GM12878 (cell line): ENCODE measurements around the gene TMEM256. TPM values are rescaled to one million over a fixed set of nuclear protein-coding genes. Genes with fewer than 3 reads are reported as not detected.

Experiments used
- ATAC-seq: fragments of 200-7000 bp; cut with Tn5 transposase; 3 replicates; pipeline ENCODE4 v1.9.1; 2020; ENCODE audit warnings: mild to moderate bottlenecking, moderate library complexity
- BruUV-seq: library from RNA; stranded (reverse); fragments of 400-500 nt; replicated peaks from 2 replicates; lab custom pipeline; 2021; lab: Mats Ljungman, UMichigan
- CTCF ChIA-PET: fragments of 300-600 bp; sonication (Branson Sonifier 250); formaldehyde crosslinking; extraction: SDS; loops from one replicate; lab custom pipeline; 2021; ENCODE audit warnings: inconsistent platforms; lab: Yijun Ruan, JAX
- POLR2A ChIA-PET: fragments of 350-600 bp; formaldehyde crosslinking; extraction: SDS; loops from one replicate; lab custom pipeline; 2021; ENCODE audit warnings: inconsistent platforms; lab: Charles Lee
- RAD21 ChIA-PET: fragments of 300-600 bp; sonication (Branson Sonifier 250); formaldehyde crosslinking; loops from one replicate; lab custom pipeline; 2023; ENCODE audit warnings: antibody characterized with exemption; ENCODE audit not compliant: unreplicated experiment; lab: Charles Lee
- SMC1A ChIA-PET: fragments of 300-600 bp; sonication (Branson Sonifier 250); formaldehyde crosslinking; loops from one replicate; lab custom pipeline; 2023; ENCODE audit not compliant: unreplicated experiment, uncharacterized antibody; lab: Charles Lee
- DNase-seq: peaks from one replicate; pipeline ENCODE4 v3.0.0-alpha.2; 2011; ENCODE audit warnings: low read depth, low spot score
- FAIRE-seq: peaks from 3 replicates; lab custom pipeline; 2011; peaks lifted over from hg19 to GRCh38; lab: Jason Lieb, UNC
- H2AFZ ChIP-seq: 2 replicates; pipeline ENCODE4 v1.6.0; 2011; ENCODE audit warnings: low read depth, low read length, control low read depth; ENCODE audit not compliant: control insufficient read depth
- H3K27ac ChIP-seq: 2 replicates; pipeline ENCODE4 v1.5.1; 2011; ENCODE audit warnings: control low read depth; ENCODE audit not compliant: control insufficient read depth, insufficient read depth
- H3K27me3 ChIP-seq, 2 experiments: replicated peaks in 1 of 2; 2 replicates each; pipeline versions ENCODE4 v1.6.0 to v1.6.1; 2011; ENCODE audit warnings: low read length in 1 of 2; ENCODE audit not compliant: control insufficient read depth in 2 of 2, insufficient read depth in 2 of 2
- H3K36me3 ChIP-seq, 2 experiments: 2 replicates each; pipeline ENCODE4 v1.5.1; 2011; ENCODE audit warnings: low read length in 1 of 2; ENCODE audit not compliant: control insufficient read depth in 2 of 2, insufficient read depth in 2 of 2
- H3K4me1 ChIP-seq: 2 replicates; pipeline ENCODE4 v1.6.1; 2011; ENCODE audit warnings: mild to moderate bottlenecking, low read length, moderate library complexity, mixed read lengths; ENCODE audit not compliant: control insufficient read depth, insufficient read depth
- H3K4me2 ChIP-seq: 2 replicates; pipeline ENCODE4 v1.6.0; 2011; ENCODE audit warnings: control low read depth; ENCODE audit not compliant: control insufficient read depth, insufficient read depth
- H3K4me3 ChIP-seq: fragments of 200-600 bp; sonication (generic); 2 replicates; pipeline ENCODE4 v1.5.1; 2016
- H3K79me2 ChIP-seq: 2 replicates; pipeline ENCODE4 v1.6.0; 2011; ENCODE audit warnings: low read length; ENCODE audit not compliant: control insufficient read depth, insufficient read depth
- H3K9ac ChIP-seq: 2 replicates; pipeline ENCODE4 v1.8.0; 2011; ENCODE audit warnings: low read length, control low read depth, mixed read lengths; ENCODE audit not compliant: control insufficient read depth, insufficient read depth
- H3K9me3 ChIP-seq: replicated peaks from 3 replicates; pipeline ENCODE4 v1.5.1; 2011; ENCODE audit warnings: mild to moderate bottlenecking, low read length; ENCODE audit not compliant: control insufficient read depth, insufficient read depth
- H4K20me1 ChIP-seq: 2 replicates; pipeline ENCODE4 v1.6.0; 2011; ENCODE audit not compliant: control insufficient read depth, insufficient read depth
- BRCA1 ChIP-seq: IDR thresholded peaks from 2 replicates; pipeline ENCODE4 v1.6.1; 2011; ENCODE audit warnings: low read depth, low read length, improper control_type of control experiment
- CHD2 ChIP-seq: IDR thresholded peaks from 2 replicates; pipeline ENCODE4 v1.6.1; 2011; ENCODE audit warnings: low read depth, low read length, improper control_type of control experiment, borderline replicate concordance
- GATAD2B ChIP-seq: fragments of 450-650 bp; conservative IDR thresholded peaks from 2 replicates; pipeline ENCODE4 v1.6.1; 2017; ENCODE audit warnings: low read depth, mild to moderate bottlenecking, moderate library complexity
- LARP7 ChIP-seq: fragments of 450-650 bp; IDR thresholded peaks from 2 replicates; pipeline ENCODE4 v1.6.1; 2017; ENCODE audit warnings: mild to moderate bottlenecking
- MAX ChIP-seq: IDR thresholded peaks from 2 replicates; pipeline ENCODE4 v1.6.1; 2012; ENCODE audit warnings: low read depth, low read length, improper control_type of control experiment
- MTA3 ChIP-seq: IDR thresholded peaks from 2 replicates; pipeline ENCODE4 v1.6.1; 2012; ENCODE audit warnings: low read length, inconsistent platforms, borderline replicate concordance
- NKRF ChIP-seq: fragments of 450-650 bp; conservative IDR thresholded peaks from 2 replicates; pipeline ENCODE4 v1.6.1; 2017; ENCODE audit warnings: mild to moderate bottlenecking, moderate library complexity
- POLR2AphosphoS2 ChIP-seq: IDR thresholded peaks from 2 replicates; pipeline ENCODE4 v1.6.1; 2011; ENCODE audit warnings: low read depth, mild to moderate bottlenecking, low read length, improper control_type of control experiment, moderate library complexity
- SKIL ChIP-seq: fragments of 450-650 bp; IDR thresholded peaks from 2 replicates; pipeline ENCODE4 v1.6.1; 2017; ENCODE audit warnings: mild to moderate bottlenecking, low read depth, inconsistent platforms; ENCODE audit not compliant: poor library complexity, severe bottlenecking
- WGBS: methylation state at CpG from one replicate; pipeline ENCODE4 v1.1.6; 2016; ENCODE audit warnings: low lambda C conversion rate; ENCODE audit not compliant: insufficient replicate concordance, insufficient coverage; ENCODE audit errors: missing lambda C conversion rate; 5-methylcytosine and 5-hydroxymethylcytosine counted together
- in situ Hi-C: fragments of 300-500 bp; cut with MboI; formaldehyde crosslinking; loops from 9 replicates; pipeline ENCODE4 v1.14.3; 2018; ENCODE audit warnings: mixed read lengths
- intact Hi-C: fragments of 100-400 bp; cut with micrococcal nuclease; formaldehyde crosslinking; loops from one replicate; pipeline ENCODE4 v1.14.2; 2022; ENCODE audit not compliant: unreplicated experiment
- polyA plus RNA-seq, 11 experiments: library from polyadenylated mRNA; depleted of rRNA in 4 of 11; unstranded in 6 of 11; stranded (reverse) in 5 of 11; fragments of >200 nt; fragmentation: Nextera tagmentation in 4 of 11; fragmentation: Illumina TruSeq in 1 of 11; extraction: Ambion mirVana in 4 of 11; extraction: Trizol in 1 of 11; gene quantifications; 1 replicate in 1 of 11; 2 replicates in 10 of 11; pipeline versions ENCODE4 v1.2.1 to v1.2.3, GENCODE V29; 2011 to 2016; ENCODE audit warnings: inconsistent platforms in 2 of 11, missing spikeins in 2 of 11, low read depth in 1 of 11
- total RNA-seq, 4 experiments: library from RNA; depleted of rRNA in 3 of 4; stranded (reverse); fragments of >200 nt in 3 of 4; fragmentation: Illumina TruSeq in 1 of 4; extraction: Trizol in 1 of 4; gene quantifications; 2 replicates each; pipeline versions ENCODE4 v1.2.1 to v1.2.3, GENCODE V29; 2013 to 2021
- TF ChIP-seq, protein P1 (sequence below): fragments of 150-350 bp; IDR thresholded peaks from 2 replicates; pipeline ENCODE4 v1.6.1; 2014; ENCODE audit warnings: mild to moderate bottlenecking, low read depth, low read length
- TF ChIP-seq, protein P2 (sequence below): IDR thresholded peaks from 2 replicates; pipeline ENCODE4 v1.6.1; 2011; ENCODE audit warnings: borderline replicate concordance, low read depth, mild to moderate bottlenecking, moderate library complexity, low read length; ENCODE audit not compliant: insufficient read depth, poor library complexity, severe bottlenecking

The TMEM256 gene
- total and polyA plus RNA-seq, 10 of the 15 experiments (the other 5 are each of a cell fraction or from before 2014, with no cell fraction given), result 57.3 to 342 (median 95.7) TPM

DNA sequence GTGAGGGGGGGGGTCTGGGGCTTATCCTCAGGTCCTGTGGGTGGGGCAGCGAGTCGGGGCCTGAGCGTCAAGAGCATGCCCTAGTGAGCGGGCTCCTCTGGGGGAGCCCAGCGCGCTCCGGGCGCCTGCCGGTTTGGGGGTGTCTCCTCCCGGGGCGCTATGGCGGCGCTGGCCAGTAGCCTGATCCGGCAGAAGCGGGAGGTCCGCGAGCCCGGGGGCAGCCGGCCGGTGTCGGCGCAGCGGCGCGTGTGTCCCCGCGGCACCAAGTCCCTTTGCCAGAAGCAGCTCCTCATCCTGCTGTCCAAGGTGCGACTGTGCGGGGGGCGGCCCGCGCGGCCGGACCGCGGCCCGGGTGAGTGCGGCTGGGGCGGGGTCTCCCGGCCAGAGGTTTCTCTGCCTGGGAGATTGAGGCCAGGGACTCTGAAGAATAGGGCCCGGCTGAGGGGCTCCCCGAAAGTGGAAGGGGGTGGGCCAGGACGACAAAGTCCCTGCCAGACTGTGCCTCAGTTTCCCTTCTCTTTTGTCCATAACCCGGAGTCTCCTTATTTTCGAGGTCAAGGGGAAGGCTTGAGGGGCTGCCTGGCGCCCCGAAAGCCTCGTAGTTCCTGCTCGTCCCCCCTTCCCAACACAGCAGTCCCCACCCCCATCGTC, 35.7 kb upstream of the TMEM256 start, which contains the start of gene FGF11:
FGF11 (plus strand) TSS at position 51 of the 651 bp plus-strand sequence; CDS start at position 160, 109 bp downstream.
- ChIA-PET SMC1A (interaction anchor here (0.9 to 1.2 kb wide), 4 partner anchors 13 to 119 kb away, joined by 3 to 5 read pairs (median 3); partner anchors contain the start of gene TNFSF13), RAD21 (interaction anchor here (0.7 to 2.5 kb wide), 8 partner anchors 15 to 121 kb away, joined by 3 to 12 read pairs (median 4); partner anchors contain the start of genes POLR2A, SENP3 and TMEM95), CTCF (interaction anchor here (0.7 to 2.8 kb wide), 5 partner anchors 37 to 248 kb away, joined by 3 to 16 read pairs (median 3); partner anchors contain the start of genes SENP3 and TP53), POLR2A (interaction anchor here (0.5 to 8.2 kb wide), 10 partner anchors 9 to 757 kb away, joined by 3 to 63 read pairs (median 6); partner anchors contain the start of genes POLR2A, SENP3, SLC35G6 and TMEM256)
- no TSS peak for BruUV-seq
- Histone ChIP-seq H3K79me2 (peaks cover 6% of the 10 kb centered on the region), H3K27ac (peak within 1 kb of the TSS; percentile 46), H3K4me3 (peak within 1 kb of the TSS; percentile 97), H3K9ac (peak within 1 kb of the TSS; percentile 77), H3K9me3 (no peaks in the 10 kb centered on the region), H2AFZ (peak within 1 kb of the TSS; percentile 82), H3K4me2 (peak within 1 kb of the TSS; percentile 91), H4K20me1 (no peaks in the 10 kb centered on the region), H3K4me1 (peaks cover 29% of the 10 kb centered on the region), H3K27me3 (peaks cover 0 to 4% of the 10 kb centered on the region in 2 experiments; a peak in 2 of 4 replicates), H3K36me3 (no peaks in the 10 kb centered on the region)
- 9% methylated on average over 46 of the region's 50 CpGs for WGBS
- intact Hi-C loops, result loop anchor here (5.0 to 10.0 kb wide), 4 partner anchors 37 to 395 kb away; partner anchors contain the start of genes KCTD11, SENP3, SLC16A11 and TMEM256
- FAIRE-seq (no peak), DNase-seq (no peak), ATAC-seq (no peak)
- in situ Hi-C loops, result no loop called here
- TF ChIP-seq NKRF (peak; percentile 41; the same call in 1 of the 2 replicates), MTA3 (peak; percentile 10; the same call in 1 of the 2 replicates), MAX (no peak), POLR2AphosphoS2 (peak; percentile 35; the same call in 1 of the 2 replicates), GATAD2B (0 out of 2 replicates have a peak, but pooled peaks have one; percentile 43), LARP7 (peak; percentile 56; the same call in 1 of the 2 replicates), CHD2 (peak; percentile 96; the same call in 1 of the 2 replicates), BRCA1 (peak; percentile 66; the same call in 1 of the 2 replicates), SKIL (no peak)
- TF ChIP-seq, protein P1, sequence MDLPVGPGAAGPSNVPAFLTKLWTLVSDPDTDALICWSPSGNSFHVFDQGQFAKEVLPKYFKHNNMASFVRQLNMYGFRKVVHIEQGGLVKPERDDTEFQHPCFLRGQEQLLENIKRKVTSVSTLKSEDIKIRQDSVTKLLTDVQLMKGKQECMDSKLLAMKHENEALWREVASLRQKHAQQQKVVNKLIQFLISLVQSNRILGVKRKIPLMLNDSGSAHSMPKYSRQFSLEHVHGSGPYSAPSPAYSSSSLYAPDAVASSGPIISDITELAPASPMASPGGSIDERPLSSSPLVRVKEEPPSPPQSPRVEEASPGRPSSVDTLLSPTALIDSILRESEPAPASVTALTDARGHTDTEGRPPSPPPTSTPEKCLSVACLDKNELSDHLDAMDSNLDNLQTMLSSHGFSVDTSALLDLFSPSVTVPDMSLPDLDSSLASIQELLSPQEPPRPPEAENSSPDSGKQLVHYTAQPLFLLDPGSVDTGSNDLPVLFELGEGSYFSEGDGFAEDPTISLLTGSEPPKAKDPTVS, result no peak
- TF ChIP-seq, protein P2, sequence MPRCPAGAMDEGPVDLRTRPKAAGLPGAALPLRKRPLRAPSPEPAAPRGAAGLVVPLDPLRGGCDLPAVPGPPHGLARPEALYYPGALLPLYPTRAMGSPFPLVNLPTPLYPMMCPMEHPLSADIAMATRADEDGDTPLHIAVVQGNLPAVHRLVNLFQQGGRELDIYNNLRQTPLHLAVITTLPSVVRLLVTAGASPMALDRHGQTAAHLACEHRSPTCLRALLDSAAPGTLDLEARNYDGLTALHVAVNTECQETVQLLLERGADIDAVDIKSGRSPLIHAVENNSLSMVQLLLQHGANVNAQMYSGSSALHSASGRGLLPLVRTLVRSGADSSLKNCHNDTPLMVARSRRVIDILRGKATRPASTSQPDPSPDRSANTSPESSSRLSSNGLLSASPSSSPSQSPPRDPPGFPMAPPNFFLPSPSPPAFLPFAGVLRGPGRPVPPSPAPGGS, result no peak
